Activated T-helper 1 cell treated with anti-CD3 and anti-CD28 coated beads, Interleukin-2, amount 50 U/mL, for 16 hours (primary cell): ENCODE data around the gene MC5R.

Experiments used
- DNase-seq, 2 donors: peaks; one replicate each; pipeline ENCODE4 v3.0.0-alpha.2; 2020; ENCODE audit warnings: low read depth in 1 of 2, low spot score in 1 of 2

Gene MC5R

DNA sequence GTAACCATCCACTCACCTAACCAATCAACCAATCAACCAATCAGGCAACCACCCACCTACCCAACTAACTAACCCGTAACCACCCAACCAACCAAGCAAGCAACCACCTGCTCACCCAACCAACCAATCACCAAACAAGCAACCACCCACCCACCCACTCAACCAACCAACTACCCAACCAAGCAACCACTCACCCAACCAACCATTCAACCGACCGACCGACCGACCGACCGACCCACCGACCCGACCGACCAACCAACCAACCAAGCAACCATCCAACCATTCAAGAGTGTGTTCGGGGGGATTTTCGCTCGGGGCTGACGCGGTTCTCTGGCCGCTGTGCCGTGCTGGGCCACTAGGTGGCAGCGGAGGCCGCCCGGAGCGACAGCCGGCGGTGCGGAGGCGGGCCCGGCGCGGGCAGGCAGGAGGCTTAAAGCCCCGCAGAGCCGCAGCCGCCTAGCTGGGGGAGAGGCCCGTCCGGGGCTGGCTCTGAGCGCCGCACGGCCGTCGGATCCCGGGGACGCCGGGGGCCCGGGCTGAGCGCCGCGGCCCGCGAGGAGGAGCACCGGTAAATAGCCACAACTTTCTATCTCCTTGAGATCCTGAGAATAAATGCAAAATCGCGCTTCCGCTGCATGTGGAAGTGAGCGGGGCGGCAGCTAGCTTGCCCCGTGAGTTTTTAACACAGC lies at the start of gene MC5R:
Gene MC5R (plus strand): TSS at position 443 of the 689 bp plus-strand sequence. CDS start 1,617 bp downstream, outside the sequence.
- DNase-seq, result peak; percentile 48 to 51

- no peak for DNase-seq
These were observed 48.9 kb upstream of the MC5R start for GRCh38 chr18:13775058-13775457.

- DNase-seq, result no peak
These were observed 32.8 kb upstream of the MC5R start for GRCh38 chr18:13791181-13791580.

DNA sequence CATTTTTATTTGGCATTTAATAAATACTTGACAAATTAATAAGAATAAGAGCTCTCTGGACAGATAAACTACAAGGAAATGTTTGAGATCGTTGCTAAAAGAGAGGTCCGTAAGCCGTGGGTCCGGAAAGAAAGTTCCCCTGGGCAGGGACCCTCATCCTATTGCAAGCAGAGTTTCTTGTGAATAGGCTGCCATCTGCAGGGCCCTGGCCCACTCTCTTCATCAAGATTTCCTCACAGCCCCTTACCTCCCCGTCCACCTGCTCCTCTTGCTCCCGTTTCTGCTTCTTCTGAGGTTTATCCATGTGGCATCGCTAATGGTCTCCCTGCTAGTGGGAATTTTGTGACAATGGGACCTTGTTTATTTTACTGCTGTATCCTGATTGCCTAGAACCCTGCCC lies 30.1 kb upstream of the MC5R start:
- no peak for DNase-seq

DNA sequence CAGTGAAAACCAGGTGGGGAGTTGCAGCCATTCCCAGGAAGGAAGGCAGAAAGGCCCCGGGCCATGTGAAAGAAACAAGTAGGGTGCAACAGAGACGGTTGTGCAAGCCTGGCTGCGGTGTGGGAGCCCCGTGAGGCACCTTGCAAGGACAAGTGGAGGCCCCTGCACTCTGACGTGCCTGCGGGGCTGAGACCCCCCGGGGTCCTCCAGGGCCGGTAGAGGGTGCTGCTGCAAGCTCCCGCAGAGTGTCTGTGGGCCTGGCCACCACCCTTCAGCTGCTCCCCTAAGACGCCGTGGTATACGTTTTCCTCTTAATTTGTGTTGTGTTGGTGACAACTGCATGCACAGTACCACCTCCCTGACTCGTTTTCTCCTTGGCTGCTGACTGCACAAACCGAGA lies 27.4 kb upstream of the MC5R start:
- DNase-seq, result no peak

GRCh38 chr18:13797157-13797611 lies 26.8 kb upstream of the MC5R start:
- DNase-seq, result no peak

DNA sequence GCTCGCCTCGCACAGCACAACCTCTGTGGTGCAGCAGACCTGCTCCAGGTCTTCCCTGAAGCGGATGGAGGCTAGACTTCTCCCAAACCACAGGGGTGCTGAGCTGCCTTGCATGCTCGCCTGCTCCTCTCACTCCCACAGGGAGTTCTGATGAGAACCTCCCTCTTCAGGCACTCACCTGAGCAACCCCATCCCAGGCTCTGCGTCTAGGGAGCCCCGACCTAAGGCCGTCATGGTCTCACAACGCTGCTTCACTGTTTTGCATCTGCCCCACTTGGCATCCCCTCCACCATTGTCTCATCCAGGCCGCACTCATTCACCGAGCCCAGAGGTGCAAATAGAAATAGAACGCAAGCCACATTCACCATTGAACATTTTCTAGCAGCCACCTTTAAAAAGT lies 24.6 kb upstream of the MC5R start:
- no peak for DNase-seq

DNA sequence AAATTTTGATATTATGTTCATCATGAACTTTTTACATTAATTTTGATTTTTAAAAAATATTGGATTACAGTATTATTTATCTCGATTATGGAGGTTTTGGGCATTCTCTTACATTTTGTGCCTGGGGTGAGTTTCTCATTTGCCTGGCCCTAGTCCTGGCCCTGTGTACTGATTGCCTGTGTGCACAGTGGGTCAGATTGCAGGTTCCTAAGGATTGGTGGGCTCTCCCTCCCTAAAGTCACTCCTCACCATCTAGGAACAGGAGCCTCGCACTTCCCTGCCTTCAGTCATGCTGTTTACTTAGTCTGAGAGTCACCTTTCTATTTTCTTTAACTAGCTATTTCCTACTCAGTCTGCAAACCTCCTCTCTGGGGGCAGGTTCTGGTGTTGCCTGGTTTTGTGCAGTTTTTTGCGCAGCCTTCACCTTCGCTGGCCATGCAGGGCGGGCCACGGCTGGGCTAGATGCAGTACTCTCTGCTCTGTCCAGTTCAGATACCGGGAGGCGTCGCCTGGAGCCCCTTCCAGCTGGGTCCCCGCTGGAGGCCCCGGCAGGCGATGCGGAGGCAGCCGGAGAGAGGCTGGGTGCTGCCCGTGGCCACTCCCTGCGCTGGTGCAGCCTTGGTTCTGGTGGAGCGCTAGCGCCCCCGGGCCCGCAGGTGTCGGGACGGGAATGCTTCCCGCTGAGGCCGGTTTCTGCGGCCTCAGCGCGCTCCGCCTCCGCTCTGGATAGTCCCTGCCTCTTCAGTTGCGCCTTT lies 23.3 kb upstream of the MC5R start:
- DNase-seq, result peak in 1 of 2 donors; percentile 8

DNA sequence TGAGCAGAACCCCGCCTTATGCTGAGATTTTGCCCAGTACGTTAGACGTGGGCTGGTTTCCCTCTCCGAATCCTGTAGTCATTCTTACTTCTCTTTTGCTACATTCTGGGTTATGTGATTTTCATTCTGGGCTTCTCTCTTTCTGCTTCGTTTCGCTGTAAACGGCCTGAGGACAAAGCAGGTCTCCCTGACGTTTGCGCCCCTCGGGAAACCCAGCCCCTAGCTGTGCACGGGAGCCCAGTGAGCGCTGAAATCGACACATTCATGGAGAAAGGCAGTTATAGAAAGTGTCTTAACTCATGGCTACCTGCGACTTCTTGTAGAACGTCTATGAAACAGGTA lies 22.7 kb upstream of the MC5R start:
- DNase-seq, result no peak

DNA sequence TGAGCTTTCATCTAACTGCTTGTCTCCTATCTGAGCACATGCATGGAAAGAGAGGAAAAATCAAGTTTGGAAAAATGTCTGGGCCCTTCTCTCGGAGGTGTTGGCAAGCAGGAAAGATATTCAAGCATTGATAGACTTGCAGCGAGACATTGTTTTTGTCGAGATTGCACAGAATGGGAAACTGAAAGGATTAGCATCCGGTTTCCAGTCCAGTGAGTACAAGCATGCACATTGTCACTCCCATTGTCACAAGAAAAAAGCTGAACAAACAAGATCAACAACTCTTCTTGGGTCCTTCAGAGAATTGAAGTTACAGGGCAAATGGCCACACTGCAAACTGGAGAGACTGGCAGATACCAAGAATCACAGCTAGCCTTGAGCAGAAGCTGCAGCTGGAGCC lies 19.6 kb upstream of the MC5R start:
- no peak for DNase-seq

- DNase-seq, result no peak
These were observed 15.5 kb upstream of the MC5R start for GRCh38 chr18:13808294-13809042.

DNA sequence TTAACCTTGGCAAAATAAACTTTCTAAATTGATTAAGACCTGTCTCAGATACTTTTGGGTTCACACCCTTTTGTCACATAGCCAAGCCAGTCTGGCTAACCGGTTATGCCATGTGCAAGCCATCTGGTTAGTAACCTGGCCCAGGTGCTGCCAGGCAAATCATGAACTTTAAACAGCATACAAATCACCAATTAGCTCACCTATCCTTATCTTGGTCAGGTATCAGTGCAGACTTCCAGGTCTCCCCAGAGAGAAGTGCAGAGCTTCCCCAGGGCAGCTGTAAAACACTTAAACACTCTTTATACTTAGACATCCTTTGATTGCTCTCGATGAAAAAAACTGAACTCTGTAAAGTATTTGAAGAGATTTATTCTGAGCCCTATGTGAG lies 14.9 kb upstream of the MC5R start:
- DNase-seq, result no peak

DNA sequence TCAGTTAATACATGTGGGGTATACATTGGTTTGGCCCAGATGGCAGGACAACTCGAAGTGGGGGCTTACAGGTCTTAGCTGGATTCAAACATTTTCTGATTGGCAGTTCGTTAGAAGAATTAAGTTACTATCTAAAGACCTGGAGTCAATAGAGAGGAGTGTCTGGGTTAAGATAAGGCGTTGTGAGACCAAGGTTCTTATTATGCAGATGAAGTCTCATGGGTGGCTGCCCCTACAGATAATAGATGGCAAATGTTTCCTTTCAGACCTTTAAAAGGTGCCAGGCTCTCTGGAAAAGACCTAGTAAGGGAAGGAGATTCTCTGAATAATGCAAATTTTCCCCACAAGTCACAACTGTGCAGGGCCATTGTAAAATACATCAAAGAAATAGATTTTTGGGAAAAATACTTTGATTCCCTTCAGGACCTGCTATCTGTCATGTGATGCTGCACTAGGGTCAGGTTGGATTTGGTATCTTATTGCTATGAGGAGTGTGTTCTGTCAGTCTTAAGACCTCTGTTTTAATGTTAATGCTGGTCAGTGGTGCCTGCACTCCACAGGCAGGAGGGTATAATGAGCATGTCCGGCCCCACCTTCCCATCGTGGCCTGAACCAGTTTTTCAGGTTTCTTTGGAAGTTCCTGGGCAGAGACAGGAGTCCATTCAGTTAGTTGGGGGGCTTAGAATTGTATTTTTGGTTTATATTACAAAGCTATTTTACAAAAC lies 14.3 kb upstream of the MC5R start:
- DNase-seq, result no peak

DNA sequence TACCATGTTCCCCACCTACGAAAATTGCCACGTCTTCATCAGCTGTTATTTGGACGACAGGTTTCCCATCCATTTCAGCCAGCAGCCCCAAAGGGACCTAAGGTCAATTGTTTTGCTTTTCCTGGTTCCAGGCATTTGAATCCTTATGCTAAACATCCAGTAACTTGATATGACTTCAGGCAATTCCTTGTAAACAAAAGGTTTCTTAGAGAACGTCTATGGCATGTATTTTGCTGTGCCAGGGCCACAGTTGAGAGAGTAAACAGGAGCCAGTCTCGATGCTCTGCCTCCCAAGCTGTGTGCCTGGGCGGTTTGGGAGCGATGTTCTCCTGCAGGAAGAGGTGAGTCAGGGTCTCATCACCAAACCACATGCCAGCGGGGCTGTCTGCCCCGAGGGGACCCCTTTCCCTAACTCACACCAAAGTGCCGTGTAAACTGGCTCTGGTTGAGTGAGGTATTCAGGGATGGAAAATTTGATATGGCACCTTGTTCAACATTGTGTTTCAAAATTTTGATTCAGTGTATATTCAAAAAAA lies 12.9 kb upstream of the MC5R start:
- no peak for DNase-seq

- DNase-seq, result no peak
These were observed 12.0 kb upstream of the MC5R start for GRCh38 chr18:13811993-13812392.

DNA sequence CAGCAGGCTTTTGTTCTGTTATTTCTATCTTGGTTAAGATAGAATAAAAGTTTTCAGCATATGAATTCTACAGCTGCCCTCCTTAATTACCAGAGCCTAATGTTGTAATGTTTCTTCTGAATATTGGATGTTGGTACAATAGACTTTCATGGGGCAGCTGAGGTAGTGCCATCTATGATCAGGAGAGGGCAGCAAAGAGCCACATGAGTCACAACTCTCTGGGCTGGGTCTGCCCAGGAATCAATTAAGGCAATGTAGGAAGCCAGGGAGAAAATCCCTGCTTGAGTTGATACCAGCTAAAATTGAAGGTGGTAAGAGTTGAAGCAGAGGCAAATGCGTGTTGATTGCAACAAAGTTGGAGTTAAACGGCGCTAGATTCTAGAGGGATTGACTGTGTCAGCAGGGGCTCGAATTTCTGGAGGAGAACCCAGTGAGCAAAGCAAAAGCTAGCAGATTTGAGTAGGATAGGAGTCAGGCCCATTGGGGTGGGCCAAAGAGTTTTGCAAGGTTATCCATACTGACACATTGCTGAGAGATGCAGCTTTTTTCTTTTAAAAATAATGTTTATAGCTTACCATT lies 10.6 kb upstream of the MC5R start:
- DNase-seq, result peak; percentile 19 to 34

DNA sequence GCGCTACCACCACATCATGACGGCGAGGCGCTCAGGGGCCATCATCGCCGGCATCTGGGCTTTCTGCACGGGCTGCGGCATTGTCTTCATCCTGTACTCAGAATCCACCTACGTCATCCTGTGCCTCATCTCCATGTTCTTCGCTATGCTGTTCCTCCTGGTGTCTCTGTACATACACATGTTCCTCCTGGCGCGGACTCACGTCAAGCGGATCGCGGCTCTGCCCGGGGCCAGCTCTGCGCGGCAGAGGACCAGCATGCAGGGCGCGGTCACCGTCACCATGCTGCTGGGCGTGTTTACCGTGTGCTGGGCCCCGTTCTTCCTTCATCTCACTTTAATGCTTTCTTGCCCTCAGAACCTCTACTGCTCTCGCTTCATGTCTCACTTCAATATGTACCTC lies 2.3 kb downstream of the MC5R start:
- no peak for DNase-seq

DNA sequence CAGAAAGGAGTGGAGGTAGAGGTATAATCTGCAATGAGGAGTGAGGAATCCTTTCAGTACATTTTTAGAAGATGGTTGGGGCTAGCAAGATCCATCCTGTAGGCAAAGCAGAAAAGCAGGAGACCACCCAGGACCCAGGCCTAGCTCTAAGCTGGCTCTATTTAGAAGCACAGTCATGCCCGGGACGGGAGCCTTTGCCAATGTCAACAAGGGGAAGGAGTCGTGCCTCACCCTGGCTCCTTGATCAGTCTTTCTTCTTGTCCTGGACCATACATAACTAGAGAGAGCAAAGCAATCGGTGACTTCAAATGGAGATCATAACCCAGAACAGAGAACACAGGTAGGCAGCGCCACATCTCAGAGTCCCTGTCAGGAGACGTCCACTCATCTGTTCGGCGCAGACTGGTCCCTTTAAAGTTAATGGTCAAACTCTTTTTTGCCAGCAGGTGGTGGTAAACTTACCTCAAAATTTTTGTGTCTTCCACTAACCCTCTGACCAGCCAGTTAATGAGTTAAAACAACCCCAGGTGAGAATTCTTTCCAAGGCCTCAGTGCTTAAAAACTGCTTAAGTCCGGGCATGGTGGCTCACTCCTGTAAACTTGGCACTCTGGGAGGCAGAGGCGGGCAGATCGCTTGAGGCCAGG lies 8.0 kb downstream of the MC5R start:
- no peak for DNase-seq

DNA sequence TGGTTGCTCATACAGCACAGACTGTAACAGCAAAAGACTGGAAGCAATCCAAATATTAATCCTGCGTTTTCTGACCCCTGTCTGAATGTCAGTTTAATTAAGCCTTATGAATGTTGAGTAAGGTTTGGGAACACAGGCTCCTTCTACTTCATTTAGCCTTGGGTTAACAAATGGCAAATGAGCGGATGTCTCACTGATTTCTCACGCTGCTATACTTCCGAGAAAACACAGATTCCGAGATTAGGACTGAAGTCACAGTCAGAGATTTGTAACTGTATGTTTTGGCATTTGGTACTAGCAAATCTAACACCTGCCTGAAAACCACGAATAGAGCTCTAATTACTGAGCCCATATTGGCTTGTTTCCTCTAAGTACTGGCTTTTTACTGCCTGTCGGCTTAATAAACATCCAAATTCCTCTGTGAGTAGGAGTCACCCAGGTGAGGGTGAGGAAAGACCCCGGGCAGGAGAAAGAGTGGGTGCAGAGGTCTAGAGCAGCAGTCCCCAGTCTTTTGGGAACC lies 10.6 kb downstream of the MC5R start:
- DNase-seq, result no peak

GRCh38 chr18:13835202-13835601 lies 11.3 kb downstream of the MC5R start:
- no peak for DNase-seq
